ENCODE data around the gene HPCAL1. TPM values are rescaled to one million over a fixed set of nuclear protein-coding genes. Genes with fewer than 3 reads are reported as not detected.

The HPCAL1 gene
- total and polyA plus RNA-seq, 2 experiments from 2014 or later: 8.3 to 25.4 TPM

GRCh38 chr2:10265329-10266132 lies 37.2 kb upstream of the HPCAL1 start (continued):
- no peak for TF ChIP-seq REST (IDR thresholded peaks at IDR 0.05; ENCODE audit: unreplicated experiment)

GRCh38 chr2:10266133-10266620 lies 36.5 kb upstream of the HPCAL1 start:
- ATAC-seq (no peak), DNase-seq (ENCODE audit: low spot score) (no peak)
- Mint-ChIP-seq H3K9me3 (no peaks in the 10 kb centered on the region), H3K27me3 (ENCODE audit: insufficient read depth, low read depth, poor library complexity) (peaks cover 6% of the 10 kb centered on the region), H3K36me3 (ENCODE audit: low read depth) (no peaks in the 10 kb centered on the region), H3K4me1 (peaks cover 2% of the 10 kb centered on the region; the same call in 1 of the 3 replicates), H3K27ac (no peak overlapping the region), H3K4me3 (no peak overlapping the region)
- Histone ChIP-seq H3K9me2 (ENCODE audit: insufficient read depth) (no peaks in the 10 kb centered on the region), H3K27me3 (ENCODE audit: insufficient read depth) (no peaks in the 10 kb centered on the region), H3K4me1 (ENCODE audit: insufficient read depth) (0 out of 2 replicates have a peak, but pooled peaks cover under 1% of the 10 kb centered on the region), H3F3A (replicated peaks; ENCODE audit: low read depth) (no peaks in the 10 kb centered on the region), H3K4me3 (no peak overlapping the region), H3K79me2 (replicated peaks; ENCODE audit: insufficient read depth) (no peaks in the 10 kb centered on the region), H3K27ac (ENCODE audit: low read depth) (no peak overlapping the region), H3K36me3 (ENCODE audit: insufficient read depth) (no peaks in the 10 kb centered on the region), H3K4me2 (no peak overlapping the region), H2AFZ (no peak overlapping the region), H4K20me1 (replicated peaks; ENCODE audit: insufficient read depth) (no peaks in the 10 kb centered on the region)
- no peak for TF ChIP-seq ZNF462 (CRISPR knock-in tag; IDR thresholded peaks at IDR 0.05)
- no peak for TF ChIP-seq ZNF114 (CRISPR knock-in tag; IDR thresholded peaks at IDR 0.05)
- no peak for TF ChIP-seq CREB1 (CRISPR knock-in tag; IDR thresholded peaks at IDR 0.05; ENCODE audit: low read depth)
- TF ChIP-seq REST (IDR thresholded peaks at IDR 0.05; ENCODE audit: unreplicated experiment): no peak
- TF ChIP-seq EZH2phosphoT487 (IDR thresholded peaks at IDR 0.05; ENCODE audit: unreplicated experiment): no peak
- TF ChIP-seq STAT1 (IDR thresholded peaks at IDR 0.05; ENCODE audit: unreplicated experiment): no peak
- no peak for TF ChIP-seq EZH2 (IDR thresholded peaks at IDR 0.05; ENCODE audit: low read depth, unreplicated experiment)
- TF ChIP-seq JUNB (IDR thresholded peaks at IDR 0.05; ENCODE audit: unreplicated experiment): no peak
- TF ChIP-seq NANOG (IDR thresholded peaks at IDR 0.05; ENCODE audit: borderline replicate concordance): no peak

Data from GM23338 (cell line).